ENCODE data around the gene COBLL1. TPM values are rescaled to one million over a fixed set of nuclear protein-coding genes. Genes with fewer than 3 reads are reported as not detected.

The COBLL1 gene
- total and polyA plus RNA-seq, 2 of the 4 experiments (the other 2 are of a cell fraction) = 0.79 to 1.1 TPM

DNA sequence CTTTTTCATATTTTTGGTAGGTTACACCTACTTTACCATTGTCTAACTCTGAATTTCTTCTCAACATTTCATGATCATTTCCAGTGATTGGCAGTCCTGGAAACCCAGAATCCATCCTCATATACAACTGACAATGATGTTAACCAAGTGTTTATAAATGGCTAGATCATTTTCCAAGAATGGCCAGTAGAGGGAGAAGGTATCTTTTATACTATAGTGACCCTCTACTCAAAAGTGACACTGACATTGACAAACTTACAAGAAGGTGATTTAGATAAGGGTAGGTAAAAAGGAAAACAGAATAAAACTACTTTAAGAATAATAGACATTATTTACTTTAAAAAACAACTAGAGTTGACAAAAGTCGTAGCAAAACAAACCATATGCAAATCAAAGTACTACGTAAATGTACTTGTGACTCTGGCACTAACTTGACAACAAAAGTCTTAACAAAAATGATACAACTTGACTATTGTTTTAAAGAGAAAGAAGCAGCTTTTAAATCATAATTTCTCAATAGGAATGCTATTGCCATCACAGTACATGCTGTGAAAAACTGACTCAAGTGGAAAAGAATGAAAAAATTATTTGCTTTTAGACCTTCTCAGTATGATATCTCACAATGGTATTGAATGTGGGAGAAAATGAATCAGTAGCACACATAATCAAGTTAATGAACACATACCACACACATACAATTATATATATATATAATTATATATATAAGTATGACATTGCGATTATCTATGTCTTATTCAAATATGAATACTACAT is 143.7 kb downstream of the COBLL1 start:
- intact Hi-C loops (cut with micrococcal nuclease) = no loop called here
- H3K4me2 ChIP-seq (ENCODE audit: low read depth, low read length) = no peak overlapping the region
- H4K20me1 ChIP-seq (ENCODE audit: insufficient read depth, low read length) = no peaks in the 10 kb centered on the region
- dilution Hi-C loops (cut with HindIII; ENCODE audit: low sequenced_read_pairs, unreplicated experiment) = no loop called here
- no peak overlapping the region for H2AFZ ChIP-seq (replicated peaks; ENCODE audit: low read length, poor library complexity)
- no peak overlapping the region for H3K23ac ChIP-seq (ENCODE audit: low read depth, low read length)
- CTCF ChIA-PET = no interaction called here
- no peaks in the 10 kb centered on the region for H3K27me3 ChIP-seq (ENCODE audit: control insufficient read depth, insufficient read depth, low read length)
- H3K9ac ChIP-seq (ENCODE audit: low read depth, low read length) = no peak overlapping the region
- DNase-seq = no peak
- H3K4ac ChIP-seq (ENCODE audit: low read depth, low read length) = no peak overlapping the region
- H2BK5ac ChIP-seq (ENCODE audit: low read depth, low read length, poor library complexity, severe bottlenecking) = no peak overlapping the region
- H3K14ac ChIP-seq (replicated peaks; ENCODE audit: low read depth, low read length) = no peak overlapping the region
- no peak overlapping the region for H4K5ac ChIP-seq (ENCODE audit: low read depth, low read length)
- H3K56ac ChIP-seq (ENCODE audit: extremely low read depth, insufficient read depth, low read length) = no peak overlapping the region
- H3K4me3 ChIP-seq (ENCODE audit: insufficient read depth, low read depth, low read length) = no peak overlapping the region
- H3K4me1 ChIP-seq (ENCODE audit: control insufficient read depth, insufficient read depth, low read length) = no peaks in the 10 kb centered on the region
- peak; percentile 51; the same call in 1 of the 2 replicates for ATAC-seq (ENCODE audit: low read depth)
- no peak overlapping the region for H3K27ac ChIP-seq (ENCODE audit: insufficient read depth, low read length)
- no peak overlapping the region for H2AK9ac ChIP-seq (replicated peaks; ENCODE audit: low read depth, low read length, poor library complexity)
- H3K36me3 ChIP-seq (ENCODE audit: control insufficient read depth, insufficient read depth, low read length) = no peaks in the 10 kb centered on the region
- no peaks in the 10 kb centered on the region for H3K9me1 ChIP-seq (ENCODE audit: insufficient read depth, low read length)
- BruUV-seq (replicated peaks) = no TSS peak
- H2BK15ac ChIP-seq (ENCODE audit: low read depth, low read length) = no peak overlapping the region
- H4K91ac ChIP-seq (ENCODE audit: insufficient read depth, low read depth, low read length) = no peak overlapping the region
- H2BK20ac ChIP-seq (ENCODE audit: low read depth, low read length) = no peak overlapping the region
- TF ChIP-seq, protein P1, sequence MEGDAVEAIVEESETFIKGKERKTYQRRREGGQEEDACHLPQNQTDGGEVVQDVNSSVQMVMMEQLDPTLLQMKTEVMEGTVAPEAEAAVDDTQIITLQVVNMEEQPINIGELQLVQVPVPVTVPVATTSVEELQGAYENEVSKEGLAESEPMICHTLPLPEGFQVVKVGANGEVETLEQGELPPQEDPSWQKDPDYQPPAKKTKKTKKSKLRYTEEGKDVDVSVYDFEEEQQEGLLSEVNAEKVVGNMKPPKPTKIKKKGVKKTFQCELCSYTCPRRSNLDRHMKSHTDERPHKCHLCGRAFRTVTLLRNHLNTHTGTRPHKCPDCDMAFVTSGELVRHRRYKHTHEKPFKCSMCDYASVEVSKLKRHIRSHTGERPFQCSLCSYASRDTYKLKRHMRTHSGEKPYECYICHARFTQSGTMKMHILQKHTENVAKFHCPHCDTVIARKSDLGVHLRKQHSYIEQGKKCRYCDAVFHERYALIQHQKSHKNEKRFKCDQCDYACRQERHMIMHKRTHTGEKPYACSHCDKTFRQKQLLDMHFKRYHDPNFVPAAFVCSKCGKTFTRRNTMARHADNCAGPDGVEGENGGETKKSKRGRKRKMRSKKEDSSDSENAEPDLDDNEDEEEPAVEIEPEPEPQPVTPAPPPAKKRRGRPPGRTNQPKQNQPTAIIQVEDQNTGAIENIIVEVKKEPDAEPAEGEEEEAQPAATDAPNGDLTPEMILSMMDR (conservative IDR thresholded peaks at IDR 0.05; ENCODE audit: low read depth, low read length) = peak; percentile 40
- TF ChIP-seq CEBPB (IDR thresholded peaks at IDR 0.05; ENCODE audit: low read depth, low read length) (no peak), ELK1 (IDR thresholded peaks at IDR 0.05; ENCODE audit: borderline replicate concordance, low read depth, low read length) (no peak), MAFK (IDR thresholded peaks at IDR 0.05; ENCODE audit: low read depth, low read length) (no peak), RFX5 (IDR thresholded peaks at IDR 0.05; ENCODE audit: low read depth, low read length) (no peak), USF2 (IDR thresholded peaks at IDR 0.05; ENCODE audit: low read depth, low read length) (no peak), POLR2A (IDR thresholded peaks at IDR 0.05; ENCODE audit: low read depth, low read length) (no peak), SMC3 (IDR thresholded peaks at IDR 0.05; ENCODE audit: low read depth, low read length) (no peak)
- H3K18ac ChIP-seq (ENCODE audit: low read depth, low read length) = no peak overlapping the region
- H3K79me1 ChIP-seq (ENCODE audit: low read depth in 1 of 2, low read length in 2 of 2) = no peaks in the 10 kb centered on the region
- H2BK120ac ChIP-seq (ENCODE audit: low read depth, low read length) = no peak overlapping the region
- in situ Hi-C loops (cut with MboI; ENCODE audit: low sequenced_read_pairs) = no loop called here
- H2AK5ac ChIP-seq (ENCODE audit: low read depth, low read length) = no peak overlapping the region
- WGBS, 2 experiments (ENCODE audit: extremely low coverage in 2 of 2, insufficient read length in 1 of 2) = no CpG with 5 or more reads among the region's 3 CpGs
- POLR2A ChIA-PET (ENCODE audit: unreplicated experiment) = no interaction called here
- H4K8ac ChIP-seq (ENCODE audit: low read depth in 2 of 2, low read length in 2 of 2) = no peak overlapping the region
- H3K9me3 ChIP-seq (ENCODE audit: control insufficient read depth, insufficient read depth, low read length) = no peaks in the 10 kb centered on the region
